Tibial artery (tissue), 4 donors: ENCODE data around the gene TRIP6.

Experiments
- DNase-seq, 2 donors: peaks; one replicate each; pipeline ENCODE4 v3.0.0-alpha.2; 2019
- H3K27ac ChIP-seq, 2 donors: fragments of 200-600 bp; sonication (generic) in 1 of 2; 1 replicate in 1 of 2; 2 replicates in 1 of 2; pipeline ENCODE4 v1.5.1; 2018 to 2019; ENCODE audit warnings: mild to moderate bottlenecking in 1 of 2
- H3K27me3 ChIP-seq, 2 donors: fragments of 200-600 bp; sonication (generic) in 1 of 2; one replicate each; pipeline versions ENCODE4 v1.5.1 to v1.6.0; 2016 to 2019
- H3K36me3 ChIP-seq, 3 donors: fragments of 200-600 bp; sonication (generic) in 2 of 3; one replicate each; pipeline ENCODE4 v1.5.1; 2016 to 2019; ENCODE audit warnings: mild to moderate bottlenecking in 2 of 3
- H3K4me1 ChIP-seq, 4 donors: fragments of 200-600 bp; sonication (generic) in 2 of 4; 1 replicate in 3 of 4; 2 replicates in 1 of 4; pipeline ENCODE4 v1.5.1; 2016 to 2019
- H3K4me3 ChIP-seq, 2 donors: fragments of 200-600 bp; sonication (generic) in 1 of 2; 1 replicate in 1 of 2; 2 replicates in 1 of 2; pipeline ENCODE4 v1.5.1; 2018 to 2019; ENCODE audit warnings: mild to moderate bottlenecking in 2 of 2
- H3K9me3 ChIP-seq, 3 donors: fragments of 200-600 bp; sonication (generic) in 1 of 3; one replicate each; pipeline ENCODE4 v1.5.1; 2016 to 2019
- CTCF ChIP-seq, 2 experiments: fragments of 200-600 bp in 1 of 2; fragments of 450-650 bp in 1 of 2; IDR thresholded peaks; one replicate each; pipeline ENCODE4 v1.5.1; 2017 to 2019; ENCODE audit warnings: antibody characterized with exemption in 2 of 2, mild to moderate bottlenecking in 1 of 2, moderate library complexity in 1 of 2
- intact Hi-C: fragments of 100-400 bp; cut with DNase I; formaldehyde crosslinking; loops from one replicate; pipeline ENCODE4 v1.15.0; 2023; ENCODE audit warnings: low total_unique reads

Gene TRIP6

DNA sequence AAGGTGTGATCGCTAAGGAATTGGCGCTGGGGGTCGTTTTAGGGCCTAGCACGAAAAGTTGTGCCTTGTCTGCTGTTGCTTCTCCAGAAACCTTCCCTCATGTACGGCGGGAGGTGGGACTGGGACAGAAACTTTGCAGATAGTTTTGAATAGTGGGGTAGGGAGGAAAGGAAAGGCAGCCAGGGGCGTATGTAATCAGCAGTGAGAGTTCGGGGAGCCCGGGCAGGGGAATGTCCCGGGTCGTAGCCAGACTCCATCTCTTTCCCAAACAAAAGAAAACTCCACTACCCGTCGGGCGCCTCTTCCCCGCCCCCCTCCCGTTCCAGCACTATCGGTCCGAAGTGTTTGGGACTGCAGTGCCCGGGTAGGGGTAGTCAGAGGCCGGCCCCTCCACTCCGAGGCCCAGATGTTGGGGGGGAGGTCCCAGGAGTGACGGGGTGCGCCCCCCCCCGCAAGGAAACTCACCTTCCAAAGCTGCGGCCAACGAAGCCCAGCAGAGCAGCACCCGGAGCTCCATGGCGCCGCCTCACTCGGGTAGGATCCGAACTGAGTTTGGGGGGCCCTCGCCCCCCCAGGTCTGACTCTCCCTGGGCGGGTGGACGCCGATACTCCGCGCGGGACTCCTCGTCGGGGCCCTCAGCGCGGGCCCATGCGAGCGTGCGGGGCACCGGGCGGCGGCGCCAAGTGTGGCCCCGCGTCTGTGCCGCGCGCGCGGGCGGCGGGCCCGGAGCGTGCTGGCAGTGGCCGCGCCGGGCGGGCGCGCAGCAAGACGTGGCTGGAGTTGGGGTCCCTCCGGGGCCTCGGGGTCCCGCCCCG is 40.5 kb upstream of the TRIP6 start:
- no peak for DNase-seq
- Histone ChIP-seq H3K4me3 (peak overlapping the region; percentile 48 to 57), H3K27me3 (peaks cover 0 to 73% of the 10 kb centered on the region in 2 donors), H3K36me3 (peaks cover 0 to 24% (median 11%) of the 10 kb centered on the region in 3 donors), H3K27ac (no peak overlapping the region), H3K4me1 (peaks cover 0 to 22% (median 15%) of the 10 kb centered on the region in 4 donors), H3K9me3 (no peaks in the 10 kb centered on the region)
- TF ChIP-seq CTCF (IDR thresholded peaks at IDR 0.05) = no peak
- intact Hi-C loops = no loop called here

- Histone ChIP-seq H3K27me3 (peaks cover 0 to 69% of the 10 kb centered on the region in 2 donors), H3K27ac (no peak within 1 kb of the TSS), H3K36me3 (peaks cover 0 to 15% (median 3%) of the 10 kb centered on the region in 3 donors), H3K4me1 (peaks cover 0 to 22% (median 15%) of the 10 kb centered on the region in 4 donors), H3K9me3 (no peaks in the 10 kb centered on the region), H3K4me3 (peak within 1 kb of the TSS; percentile 48 to 57)
- intact Hi-C loops = no loop called here
- no peak for TF ChIP-seq CTCF (IDR thresholded peaks at IDR 0.05)
- DNase-seq = peak in 1 of 2 donors; percentile 44
These were observed 39.6 kb upstream of the TRIP6 start, which contains the start of gene EPHB4 for GRCh38 chr7:100827330-100828226. EPHB4 (minus strand) TSS chr7:100827523; CDS start chr7:100827030, 493 bp downstream.

DNA sequence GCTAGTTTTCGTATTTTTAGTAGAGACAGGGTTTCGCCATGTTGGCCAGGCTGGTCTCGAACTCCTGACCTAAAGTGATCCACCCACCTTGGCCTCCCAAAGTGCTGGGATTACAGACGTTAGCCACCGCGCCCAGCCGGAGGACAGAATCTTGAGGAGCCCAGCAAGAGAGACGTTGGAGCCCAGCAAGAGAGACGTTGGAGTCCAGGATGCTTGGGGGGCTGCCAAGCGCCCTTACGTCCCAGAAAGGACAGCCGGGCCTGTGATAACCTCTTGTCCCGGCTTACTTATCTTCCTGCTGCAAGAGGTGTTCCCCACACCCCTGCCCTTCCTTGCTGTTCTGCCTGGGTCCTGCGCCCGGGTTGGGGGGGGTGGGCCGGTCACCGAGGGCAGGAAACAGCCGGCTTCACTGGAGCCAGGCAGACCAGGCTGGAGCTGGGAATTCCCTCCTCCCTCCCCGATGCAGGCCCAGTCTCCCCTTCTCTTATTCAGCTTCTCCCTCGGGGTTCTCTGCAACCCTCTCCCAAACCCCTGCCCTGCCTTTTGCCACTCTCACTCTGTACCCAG is 38.0 kb upstream of the TRIP6 start:
- intact Hi-C loops = no loop called here
- H3K4me3 ChIP-seq = no peak overlapping the region
- no peak overlapping the region for H3K27ac ChIP-seq
- peaks cover 0 to 22% (median 15%) of the 10 kb centered on the region in 4 donors for H3K4me1 ChIP-seq
- H3K27me3 ChIP-seq = peaks cover 0 to 55% of the 10 kb centered on the region in 2 donors
- DNase-seq = no peak
- no peaks in the 10 kb centered on the region for H3K9me3 ChIP-seq
- H3K36me3 ChIP-seq = no peaks in the 10 kb centered on the region
- TF ChIP-seq CTCF (IDR thresholded peaks at IDR 0.05) = no peak

GRCh38 chr7:100830396-100830795 is 36.8 kb upstream of the TRIP6 start:
- TF ChIP-seq CTCF (IDR thresholded peaks at IDR 0.05) = no peak
- Histone ChIP-seq H3K4me1 (peaks cover 0 to 22% (median 15%) of the 10 kb centered on the region in 4 donors), H3K4me3 (no peak overlapping the region), H3K36me3 (no peaks in the 10 kb centered on the region), H3K27ac (no peak overlapping the region), H3K9me3 (no peaks in the 10 kb centered on the region), H3K27me3 (peaks cover 0 to 44% of the 10 kb centered on the region in 2 donors)
- no peak for DNase-seq
- intact Hi-C loops = no loop called here

DNA sequence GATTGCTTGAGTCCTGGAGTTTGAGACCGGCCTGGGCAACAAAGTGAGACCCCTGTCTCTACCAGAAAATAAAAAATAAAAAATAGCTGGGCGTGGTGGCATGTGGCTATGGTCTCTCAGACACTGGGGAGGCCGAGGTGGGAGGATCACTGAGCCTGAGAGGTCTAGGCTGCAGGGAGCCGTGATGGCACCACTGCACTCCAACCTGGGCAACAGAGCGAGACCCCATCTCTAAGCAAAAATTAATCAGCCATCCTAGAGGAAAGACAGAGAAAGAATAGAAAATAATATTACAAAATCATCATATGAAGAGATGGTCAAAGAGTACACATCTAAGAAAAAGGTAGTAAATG is 34.9 kb upstream of the TRIP6 start:
- H3K9me3 ChIP-seq = no peaks in the 10 kb centered on the region
- no peak overlapping the region for H3K27ac ChIP-seq
- H3K36me3 ChIP-seq = no peaks in the 10 kb centered on the region
- no peak overlapping the region for H3K4me3 ChIP-seq
- H3K27me3 ChIP-seq = peaks cover 0 to 25% of the 10 kb centered on the region in 2 donors
- intact Hi-C loops = no loop called here
- peaks cover 0 to 17% (median 11%) of the 10 kb centered on the region in 4 donors for H3K4me1 ChIP-seq
- no peak for DNase-seq
- TF ChIP-seq CTCF (IDR thresholded peaks at IDR 0.05) = no peak
